ENCODE data around the gene ALG9. TPM values are rescaled to one million over a fixed set of nuclear protein-coding genes. Genes with fewer than 3 reads are reported as not detected.

ALG9 gene
- total RNA-seq, 4 donors from 2014 or later, result 26.2 to 74.3 (median 31.4) TPM

DNA sequence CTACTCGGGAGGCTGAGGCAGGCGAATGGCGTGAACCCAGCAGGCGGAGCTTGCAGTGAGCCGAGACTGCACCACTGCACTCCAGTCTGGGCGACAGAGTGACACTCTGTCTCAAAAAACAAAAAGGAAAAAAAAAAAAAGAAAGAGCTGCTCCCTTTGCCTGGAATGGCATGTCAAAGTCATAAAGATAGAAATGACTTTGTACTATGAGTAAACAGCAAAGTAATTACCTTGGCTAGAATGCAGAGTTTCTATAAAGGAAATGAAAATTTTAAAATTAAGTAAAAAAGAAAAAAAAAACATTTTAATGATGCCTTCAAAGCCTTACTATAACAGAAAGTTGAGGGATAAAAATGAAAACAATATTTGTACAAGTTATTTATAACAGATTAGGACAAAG, 115.3 kb downstream of the ALG9 start:
- DNase-seq (ENCODE audit: low spot score in 2 of 2), result no peak
- Histone ChIP-seq H3K27me3 (no peaks in the 10 kb centered on the region), H3K4me3 (no peak overlapping the region), H3K4me1 (no peaks in the 10 kb centered on the region), H3K27ac (no peak overlapping the region), H3K9me3 (no peaks in the 10 kb centered on the region), H3K36me3 (peaks cover 98% of the 10 kb centered on the region)
- WGBS, result 95% methylated on average over 6 of the region's 6 CpGs
- TF ChIP-seq POLR2A (IDR thresholded peaks at IDR 0.05) (no peak), EP300 (IDR thresholded peaks at IDR 0.05) (no peak), POLR2AphosphoS5 (IDR thresholded peaks at IDR 0.05) (no peak)

DNA sequence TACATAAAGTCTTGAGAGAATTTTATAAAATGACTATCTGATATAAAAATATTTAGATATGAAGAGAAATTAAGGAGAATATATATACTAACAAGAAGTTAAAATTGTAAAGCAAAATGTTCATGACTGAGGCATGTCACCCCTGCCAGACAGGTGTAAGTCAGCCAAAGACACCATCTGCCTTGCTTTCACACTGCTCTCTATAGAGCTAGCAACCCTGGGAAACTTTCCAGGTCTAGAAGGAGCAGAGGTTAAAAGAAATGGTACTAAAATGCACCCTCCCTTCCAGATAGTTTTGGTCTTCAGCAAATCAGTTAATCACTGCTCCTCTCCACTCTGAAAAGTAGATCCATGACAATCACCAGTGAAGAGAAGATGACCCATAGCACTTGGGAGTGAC, 121.7 kb downstream of the ALG9 start:
- H3K36me3 ChIP-seq, result peaks cover 82% of the 10 kb centered on the region
- no peak overlapping the region for H3K4me3 ChIP-seq
- no peaks in the 10 kb centered on the region for H3K4me1 ChIP-seq
- no peaks in the 10 kb centered on the region for H3K9me3 ChIP-seq
- no peak overlapping the region for H3K27ac ChIP-seq
- no peak for TF ChIP-seq EP300 (IDR thresholded peaks at IDR 0.05)
- no peak for TF ChIP-seq POLR2A (IDR thresholded peaks at IDR 0.05)
- H3K27me3 ChIP-seq, result no peaks in the 10 kb centered on the region
- no peak for DNase-seq (ENCODE audit: low spot score in 2 of 2)

DNA sequence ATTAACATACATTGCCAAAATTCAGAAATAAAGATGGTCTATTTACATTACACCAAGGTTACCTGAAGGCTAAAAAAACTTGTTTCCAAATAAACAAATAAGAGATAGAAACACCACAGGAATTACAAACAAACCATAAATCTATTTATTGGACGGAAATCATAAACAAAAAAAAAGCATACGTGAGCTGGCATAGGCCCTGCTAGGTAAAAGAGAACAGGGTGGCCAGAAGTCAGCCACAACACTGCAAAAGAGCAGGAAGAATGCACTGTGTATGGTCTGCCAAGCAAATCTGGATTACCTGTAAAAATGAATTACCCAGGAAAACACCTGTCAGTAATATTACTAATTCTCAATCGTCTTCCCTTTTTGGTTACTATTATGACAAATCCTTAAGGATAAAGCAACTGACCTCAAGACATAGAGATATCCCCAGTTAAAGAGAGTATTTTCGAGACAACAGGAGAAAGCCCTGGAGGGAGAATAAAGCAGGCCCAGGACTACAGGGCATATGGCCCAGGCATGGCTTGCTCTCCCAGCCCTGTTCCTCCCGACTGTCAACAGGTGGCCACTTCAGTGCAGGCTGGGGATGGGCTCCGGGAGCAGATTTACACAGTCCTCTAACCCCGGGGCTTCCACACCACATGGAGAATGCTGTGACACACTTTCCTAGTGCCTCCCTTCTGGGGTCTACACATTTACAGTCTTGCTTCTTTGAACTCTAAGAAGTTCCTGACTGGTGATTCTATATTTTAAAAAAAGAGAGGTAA, 123.2 kb downstream of the ALG9 start:
- no peak for DNase-seq (ENCODE audit: low spot score in 2 of 2)
- WGBS, result 52% methylated on average over 7 of the region's 7 CpGs
- H3K27me3 ChIP-seq, result no peaks in the 10 kb centered on the region
- H3K4me1 ChIP-seq, result no peaks in the 10 kb centered on the region
- H3K36me3 ChIP-seq, result peaks cover 83% of the 10 kb centered on the region
- H3K27ac ChIP-seq, result no peak overlapping the region
- H3K4me3 ChIP-seq, result no peak overlapping the region
- TF ChIP-seq POLR2AphosphoS5 (IDR thresholded peaks at IDR 0.05) (no peak), EP300 (IDR thresholded peaks at IDR 0.05) (no peak), POLR2A (IDR thresholded peaks at IDR 0.05) (no peak)
- TF ChIP-seq, protein P1, sequence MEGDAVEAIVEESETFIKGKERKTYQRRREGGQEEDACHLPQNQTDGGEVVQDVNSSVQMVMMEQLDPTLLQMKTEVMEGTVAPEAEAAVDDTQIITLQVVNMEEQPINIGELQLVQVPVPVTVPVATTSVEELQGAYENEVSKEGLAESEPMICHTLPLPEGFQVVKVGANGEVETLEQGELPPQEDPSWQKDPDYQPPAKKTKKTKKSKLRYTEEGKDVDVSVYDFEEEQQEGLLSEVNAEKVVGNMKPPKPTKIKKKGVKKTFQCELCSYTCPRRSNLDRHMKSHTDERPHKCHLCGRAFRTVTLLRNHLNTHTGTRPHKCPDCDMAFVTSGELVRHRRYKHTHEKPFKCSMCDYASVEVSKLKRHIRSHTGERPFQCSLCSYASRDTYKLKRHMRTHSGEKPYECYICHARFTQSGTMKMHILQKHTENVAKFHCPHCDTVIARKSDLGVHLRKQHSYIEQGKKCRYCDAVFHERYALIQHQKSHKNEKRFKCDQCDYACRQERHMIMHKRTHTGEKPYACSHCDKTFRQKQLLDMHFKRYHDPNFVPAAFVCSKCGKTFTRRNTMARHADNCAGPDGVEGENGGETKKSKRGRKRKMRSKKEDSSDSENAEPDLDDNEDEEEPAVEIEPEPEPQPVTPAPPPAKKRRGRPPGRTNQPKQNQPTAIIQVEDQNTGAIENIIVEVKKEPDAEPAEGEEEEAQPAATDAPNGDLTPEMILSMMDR (IDR thresholded peaks at IDR 0.05), result no peak
- H3K9me3 ChIP-seq, result no peaks in the 10 kb centered on the region

DNA sequence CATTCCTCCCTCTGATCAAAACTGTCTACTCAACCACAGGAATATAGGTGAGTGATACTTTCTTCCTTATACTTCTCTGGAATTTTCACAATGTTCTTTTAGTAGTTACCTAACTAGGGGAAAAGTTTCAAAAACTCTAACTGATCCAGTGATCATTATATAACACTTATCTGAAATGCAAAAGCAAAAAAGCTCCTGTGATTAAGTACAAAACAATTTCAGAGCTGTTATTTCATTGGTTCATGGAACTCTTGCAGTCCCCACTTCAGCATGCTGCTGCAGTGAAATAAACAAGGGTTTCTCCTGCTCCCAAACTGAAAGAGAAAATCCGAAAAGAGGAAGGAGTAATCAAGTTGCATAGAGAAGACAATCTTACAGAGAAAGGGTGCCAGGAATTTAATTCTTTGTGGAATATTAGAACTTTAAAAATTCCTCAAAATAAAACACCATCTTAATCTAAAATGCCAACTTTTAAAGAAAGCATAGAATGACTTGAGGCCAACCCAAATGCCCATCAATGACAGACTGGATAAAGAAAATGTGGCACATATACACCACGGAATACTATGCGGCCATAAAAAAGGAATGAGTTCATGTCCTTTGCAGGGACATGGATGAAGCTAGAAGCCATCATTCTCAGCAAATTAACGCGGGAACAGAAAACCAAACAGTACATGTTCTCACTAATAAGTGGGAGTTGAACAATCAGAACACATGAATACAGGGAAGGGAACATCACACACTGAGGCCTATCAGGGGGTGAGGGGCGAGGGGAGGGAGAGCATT, 125.5 kb downstream of the ALG9 start:
- no peak for DNase-seq (ENCODE audit: low spot score in 2 of 2)
- Histone ChIP-seq H3K27me3 (no peaks in the 10 kb centered on the region), H3K4me3 (no peak overlapping the region), H3K9me3 (no peaks in the 10 kb centered on the region), H3K4me1 (no peaks in the 10 kb centered on the region), H3K27ac (no peak overlapping the region), H3K36me3 (peaks cover 76% of the 10 kb centered on the region)
- WGBS, result 91% methylated on average over 6 of the region's 6 CpGs
- TF ChIP-seq EP300 (IDR thresholded peaks at IDR 0.05) (no peak), POLR2A (IDR thresholded peaks at IDR 0.05) (no peak), POLR2AphosphoS5 (IDR thresholded peaks at IDR 0.05) (no peak)
- TF ChIP-seq, protein P1 (IDR thresholded peaks at IDR 0.05), result no peak

DNA sequence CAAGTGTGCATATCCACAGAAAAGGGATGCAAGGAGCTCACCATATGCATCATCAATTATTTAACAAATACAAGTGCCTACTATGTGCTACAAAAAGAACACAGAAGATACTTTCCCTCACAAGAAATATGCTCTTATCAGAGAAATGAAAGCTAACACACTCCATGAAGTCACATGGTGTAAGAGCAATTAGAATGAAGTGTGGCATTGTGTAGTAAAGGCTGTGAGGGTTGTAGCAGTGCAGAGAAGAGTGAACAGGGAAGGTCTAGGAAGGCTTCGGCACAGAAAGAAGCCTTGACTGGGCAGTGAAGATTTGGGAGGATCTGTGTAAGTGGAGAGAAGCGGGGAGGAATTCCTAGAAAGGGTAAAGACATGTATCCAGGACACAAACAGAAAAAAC, 127.7 kb downstream of the ALG9 start:
- Histone ChIP-seq H3K4me3 (no peak overlapping the region), H3K27me3 (no peaks in the 10 kb centered on the region), H3K4me1 (peaks cover under 1% of the 10 kb centered on the region), H3K36me3 (peaks cover 66% of the 10 kb centered on the region), H3K9me3 (no peaks in the 10 kb centered on the region), H3K27ac (no peak overlapping the region)
- 93% methylated on average over 2 of the region's 2 CpGs for WGBS
- DNase-seq (ENCODE audit: low spot score in 2 of 2), result no peak
- TF ChIP-seq, protein P1 (IDR thresholded peaks at IDR 0.05), result no peak
- no peak for TF ChIP-seq POLR2A (IDR thresholded peaks at IDR 0.05)
- no peak for TF ChIP-seq POLR2AphosphoS5 (IDR thresholded peaks at IDR 0.05)
- no peak for TF ChIP-seq EP300 (IDR thresholded peaks at IDR 0.05)

DNA sequence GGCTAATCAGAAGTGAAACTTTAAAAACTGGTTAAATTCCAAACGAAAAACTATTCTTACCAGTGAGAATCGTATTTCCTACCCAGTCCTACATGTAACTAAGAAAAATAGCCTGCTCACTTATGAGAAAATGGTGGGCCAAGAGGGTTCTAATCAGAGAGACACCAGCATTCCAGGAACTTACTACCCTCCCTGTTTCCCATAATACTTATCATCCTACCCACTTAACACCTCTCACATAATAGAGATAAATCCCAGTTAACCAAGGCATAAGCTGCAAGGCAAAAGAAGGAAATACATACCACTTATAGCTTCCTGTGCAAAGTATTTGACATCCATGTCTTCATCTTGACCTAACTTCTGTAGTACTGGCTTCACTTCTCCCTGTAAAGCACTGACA, 129.6 kb downstream of the ALG9 start:
- Histone ChIP-seq H3K4me1 (peaks cover 20% of the 10 kb centered on the region), H3K36me3 (peaks cover 50% of the 10 kb centered on the region), H3K4me3 (no peak overlapping the region), H3K27me3 (no peaks in the 10 kb centered on the region), H3K27ac (no peak overlapping the region), H3K9me3 (no peaks in the 10 kb centered on the region)
- DNase-seq (ENCODE audit: low spot score in 2 of 2), result no peak
- WGBS, result 92% methylated on average over 2 of the region's 2 CpGs
- TF ChIP-seq POLR2A (IDR thresholded peaks at IDR 0.05) (no peak), POLR2AphosphoS5 (IDR thresholded peaks at IDR 0.05) (no peak), EP300 (IDR thresholded peaks at IDR 0.05) (no peak)
- TF ChIP-seq, protein P1 (IDR thresholded peaks at IDR 0.05), result no peak
